Retinal pigment epithelial cell (primary cell): Measurements from ENCODE around the gene SP140.
"Not testable (repeated sequence)": the region's sequence is repeated elsewhere in the genome, so short reads cannot be mapped to it uniquely, and the experiment has no call there.

Experiments
- DNase-seq: peaks from one replicate; pipeline ENCODE4 v3.0.0-alpha.2; 2010; ENCODE audit warnings: low read depth
- H3K4me3 ChIP-seq: 2 replicates; pipeline ENCODE4 v1.5.1; 2011; ENCODE audit warnings: mild to moderate bottlenecking, low read length, control low read depth, moderate library complexity
- CTCF ChIP-seq: conservative IDR thresholded peaks from 2 replicates; pipeline ENCODE4 v1.5.1; 2011; ENCODE audit warnings: low read depth, low read length, control low read depth, inconsistent platforms

The SP140 gene

DNA sequence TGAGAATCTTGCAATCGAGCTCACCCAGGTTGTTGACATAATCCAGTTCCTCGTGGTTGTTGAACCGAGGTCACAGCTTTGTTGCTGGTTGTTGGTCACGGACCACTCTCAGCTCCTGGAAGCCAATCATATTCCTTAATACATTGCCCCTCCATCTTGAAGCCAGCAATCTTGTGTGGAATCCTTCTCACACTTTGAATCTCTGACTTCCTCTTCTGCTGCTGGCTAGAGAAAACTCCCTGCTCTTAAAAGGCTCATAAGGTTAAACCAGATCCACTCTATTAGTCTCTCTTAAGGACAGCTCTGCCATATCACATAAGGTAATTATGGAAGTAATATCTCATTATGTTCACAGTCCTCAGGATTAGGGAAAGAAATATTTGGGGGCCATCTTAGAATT, 41.1 kb downstream of the SP140 start:
- no peak for TF ChIP-seq CTCF
- DNase-seq = no peak
- no peak overlapping the region for H3K4me3 ChIP-seq

DNA sequence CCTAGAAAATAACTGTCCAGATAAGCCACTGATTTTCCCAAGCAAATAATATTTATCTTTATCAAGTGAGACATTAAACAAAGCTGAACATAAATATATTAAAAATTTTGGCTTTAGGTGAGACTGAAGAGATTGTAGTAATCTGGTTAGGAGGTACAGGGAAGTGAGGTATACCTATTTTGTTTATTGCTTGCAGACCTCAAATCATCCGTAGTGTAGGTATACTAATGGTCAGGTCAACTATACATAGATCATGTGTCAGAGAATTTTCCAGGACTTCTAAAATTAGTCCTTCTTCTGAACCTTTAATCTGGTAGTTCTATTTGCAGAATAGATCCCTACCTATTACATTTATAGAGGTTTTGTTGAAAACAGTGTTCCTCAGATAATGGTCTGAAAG, 41.5 kb downstream of the SP140 start:
- no peak for DNase-seq
- H3K4me3 ChIP-seq = no peak overlapping the region
- no peak for TF ChIP-seq CTCF

DNA sequence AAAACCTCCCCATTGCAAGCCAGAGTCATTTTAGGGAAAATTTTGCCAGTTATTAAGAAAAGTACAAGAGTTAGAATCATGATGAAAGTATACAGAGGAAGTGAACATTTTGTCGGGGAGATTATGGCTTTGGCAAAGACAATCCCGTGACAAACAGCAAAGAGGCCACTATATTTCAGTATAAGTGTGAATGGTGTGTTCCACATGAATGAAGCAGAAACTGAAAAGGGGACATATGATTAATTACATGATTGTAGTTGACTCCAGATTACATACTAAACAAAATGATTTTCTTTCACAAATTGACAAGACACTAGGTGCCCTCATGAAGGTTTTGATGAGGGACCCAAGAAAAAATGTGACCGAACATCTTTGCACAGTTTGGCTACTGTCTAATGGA, 42.0 kb downstream of the SP140 start:
- H3K4me3 ChIP-seq = no peak overlapping the region
- no peak for DNase-seq
- TF ChIP-seq CTCF = no peak

DNA sequence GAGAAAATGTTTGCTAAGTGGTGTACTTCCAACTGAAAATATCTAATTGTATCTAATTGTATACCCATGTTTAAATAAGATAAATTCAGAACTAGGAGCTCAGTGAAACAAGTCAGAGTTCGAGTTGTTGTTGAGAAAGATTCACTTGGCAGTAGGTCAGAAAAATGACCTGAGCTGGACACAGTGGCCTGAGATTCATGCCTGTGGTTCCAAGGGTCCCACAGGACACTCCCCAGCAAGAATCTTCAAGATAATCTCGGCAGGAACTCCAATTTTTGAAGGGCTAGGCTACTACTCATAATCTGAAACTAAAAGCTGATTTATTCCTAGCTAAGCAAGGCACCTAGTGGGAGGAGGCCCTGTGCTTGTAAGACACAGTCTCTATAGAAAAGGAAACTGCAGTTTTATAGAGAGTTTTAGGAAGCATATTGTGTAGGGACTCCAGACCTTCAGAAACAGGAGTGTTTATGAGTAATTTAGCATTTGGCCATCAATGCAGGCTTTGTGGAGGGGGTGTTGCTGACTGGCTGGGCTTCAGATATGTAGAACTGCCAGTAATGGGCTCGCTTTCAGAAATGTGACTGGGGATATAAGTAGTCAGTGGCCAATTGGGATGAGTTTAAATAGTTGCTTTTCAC, 43.2 kb downstream of the SP140 start:
- TF ChIP-seq CTCF = no peak
- DNase-seq = no peak
- no peak overlapping the region for H3K4me3 ChIP-seq

DNA sequence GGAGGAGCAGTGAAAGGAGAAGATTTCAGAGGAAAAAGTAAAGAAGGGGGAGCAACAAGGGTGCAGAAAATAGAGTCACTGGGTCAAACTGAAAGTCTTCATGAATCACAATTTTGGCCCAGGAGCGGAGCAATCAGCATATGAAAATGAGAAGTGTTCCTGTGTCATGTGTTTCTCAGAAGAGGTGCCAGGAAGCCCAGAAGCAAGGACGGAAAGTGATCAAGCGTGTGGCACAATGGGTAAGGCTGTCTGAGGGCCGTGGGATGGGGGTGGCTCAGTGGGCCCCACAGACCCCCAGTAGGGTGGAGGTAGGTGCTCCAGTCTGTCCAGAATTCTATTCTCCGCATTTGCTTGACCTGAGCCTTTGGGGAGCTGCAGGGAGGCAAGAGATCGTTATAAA, 44.2 kb downstream of the SP140 start:
- no peak for TF ChIP-seq CTCF
- no peak overlapping the region for H3K4me3 ChIP-seq
- DNase-seq = no peak

DNA sequence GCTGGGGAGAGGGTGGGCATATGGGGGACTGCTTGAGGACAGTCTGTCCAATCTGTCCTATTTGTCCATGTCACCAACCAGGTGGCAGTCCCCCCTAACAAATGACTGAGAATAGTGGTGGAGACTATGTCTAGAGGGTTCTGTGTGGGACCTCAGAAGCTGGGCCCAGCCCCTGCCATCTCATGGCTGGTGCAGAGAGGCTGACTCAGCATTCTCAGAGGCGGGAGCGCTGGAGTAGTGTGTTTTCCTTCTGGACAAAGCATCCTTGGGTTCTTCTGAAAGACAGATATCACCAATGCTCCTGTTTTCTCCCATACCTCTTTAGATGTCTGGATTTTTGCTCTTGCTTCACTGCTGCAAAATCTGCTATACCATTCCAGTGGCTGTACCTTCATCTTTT, 57.4 kb downstream of the SP140 start:
- no peak overlapping the region for H3K4me3 ChIP-seq
- TF ChIP-seq CTCF = no peak

GRCh38 chr2:230286048-230286447, 60.5 kb downstream of the SP140 start:
- no peak overlapping the region for H3K4me3 ChIP-seq
- TF ChIP-seq CTCF = no peak
- DNase-seq = no peak

More for the DNA sequence above, 57.4 kb downstream of the SP140 start:
- no peak for DNase-seq

GRCh38 chr2:230289311-230289710, 63.8 kb downstream of the SP140 start:
- DNase-seq = peak; percentile 1
- H3K4me3 ChIP-seq = not testable (repeated sequence)
